GM19023 (cell line): ENCODE data around the gene DVL1.

ENCODE experiments used
- ATAC-seq: cut with Tn5 transposase; IDR thresholded peaks from one replicate; pipeline ENCODE4 v1.9.1; 2021; ENCODE audit warnings: mild to moderate bottlenecking, moderate library complexity; ENCODE audit not compliant: unreplicated experiment

DVL1 gene

DNA sequence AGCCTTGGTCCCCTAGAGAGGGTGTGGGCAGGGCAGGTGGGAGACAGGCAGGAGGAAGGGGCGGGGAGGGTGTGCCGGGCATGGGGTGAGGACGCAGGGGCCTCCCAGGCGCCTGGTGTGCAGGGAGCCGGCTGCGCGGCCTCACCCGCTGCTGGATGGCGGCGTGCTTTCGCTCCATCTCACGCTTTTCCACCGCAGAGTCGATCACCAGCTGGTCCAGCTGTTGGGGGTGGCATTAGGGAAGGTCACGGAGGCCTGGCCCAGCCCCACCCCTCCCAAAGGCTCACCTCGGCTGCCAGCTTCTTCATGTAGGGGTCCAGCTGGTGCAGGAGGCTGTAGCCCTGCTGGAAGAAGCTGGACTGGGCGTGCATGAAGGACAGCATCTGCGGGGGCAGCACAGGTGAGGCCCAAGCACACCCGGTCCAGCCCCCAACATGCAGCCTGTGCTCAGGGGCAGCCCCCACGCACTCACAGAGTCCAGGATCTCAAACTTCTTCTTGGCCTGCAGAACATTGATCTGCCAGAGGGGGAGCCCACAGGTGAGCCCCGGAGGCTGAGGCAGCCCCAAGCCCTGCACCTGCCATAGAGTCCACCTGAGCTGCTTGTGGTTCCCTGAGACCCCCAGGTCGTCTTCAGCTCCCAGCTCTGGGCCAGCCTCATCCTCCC lies 49.4 kb downstream of the DVL1 start:
- no peak for ATAC-seq

- ATAC-seq = no peak
These were observed 50.1 kb downstream of the DVL1 start for GRCh38 chr1:1298861-1299685.

DNA sequence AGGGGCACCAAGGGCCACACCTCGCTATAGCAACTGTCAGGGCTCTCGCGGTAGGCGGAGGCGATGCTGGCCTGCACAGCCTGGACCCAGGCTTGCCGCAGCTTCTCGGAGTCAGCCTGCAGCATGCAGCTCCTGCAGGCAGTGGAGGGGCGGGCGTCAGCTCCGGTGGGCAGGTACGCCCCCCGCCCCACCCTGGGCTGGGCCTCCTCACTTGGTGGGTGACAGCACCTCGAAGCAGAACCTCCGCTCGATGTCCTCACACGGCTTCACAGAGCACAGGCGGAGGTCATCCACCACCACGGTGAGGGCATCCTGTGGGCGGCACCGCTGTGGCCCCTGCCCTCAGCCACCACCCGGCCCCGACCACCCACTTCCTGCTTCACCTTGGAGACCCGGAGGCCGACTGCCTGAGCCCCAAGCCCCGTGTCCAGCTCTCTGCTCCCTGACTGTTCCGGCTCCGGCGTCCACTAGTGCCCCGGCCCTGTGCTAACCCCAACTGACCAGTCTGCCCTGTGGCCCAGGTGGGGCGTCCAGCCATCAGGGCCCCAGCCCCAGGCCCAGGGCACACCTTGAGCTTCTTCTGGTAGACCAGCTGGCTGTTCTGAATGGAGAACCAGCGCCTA lies 51.3 kb downstream of the DVL1 start:
- no peak for ATAC-seq

GRCh38 chr1:1296070-1297061 lies 52.9 kb downstream of the DVL1 start:
- ATAC-seq = no peak

DNA sequence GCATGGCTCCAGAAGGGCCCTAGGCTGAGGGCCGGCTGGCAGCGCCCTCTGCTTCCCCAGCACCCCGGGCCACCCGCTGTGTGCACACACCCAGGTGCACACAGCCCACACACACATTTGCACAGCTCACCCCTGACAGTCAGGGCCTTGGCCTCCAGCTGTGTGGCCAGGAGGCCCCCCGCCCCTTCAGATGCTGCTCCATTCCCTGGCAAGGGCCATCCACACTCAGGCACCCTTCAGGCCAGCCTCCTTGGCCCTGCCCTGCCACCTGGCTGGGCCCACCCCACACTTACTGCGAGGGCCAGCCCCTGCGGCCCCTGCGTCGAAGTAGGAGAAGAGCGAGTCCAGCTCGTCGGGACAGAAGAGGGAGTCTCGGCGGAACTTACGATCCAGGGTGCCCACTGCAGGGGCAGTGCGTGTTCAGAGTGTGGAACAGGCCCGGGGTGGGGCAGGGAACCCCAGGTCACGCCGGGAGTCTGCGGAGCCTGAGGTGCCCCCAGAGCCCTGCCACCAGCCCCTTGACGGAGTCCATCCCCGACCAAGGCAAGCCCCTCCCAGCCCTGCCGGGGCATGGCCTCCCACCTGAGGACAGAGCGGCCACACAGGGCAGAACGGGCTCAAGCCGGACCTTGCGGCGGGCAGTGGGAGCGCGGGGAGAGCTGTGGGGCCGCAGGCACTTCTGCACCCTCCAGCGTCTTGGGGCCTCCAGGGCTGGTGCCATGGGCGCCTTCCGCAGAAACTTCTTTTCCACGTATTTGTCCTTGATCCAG lies 53.9 kb downstream of the DVL1 start:
- no peak for ATAC-seq

DNA sequence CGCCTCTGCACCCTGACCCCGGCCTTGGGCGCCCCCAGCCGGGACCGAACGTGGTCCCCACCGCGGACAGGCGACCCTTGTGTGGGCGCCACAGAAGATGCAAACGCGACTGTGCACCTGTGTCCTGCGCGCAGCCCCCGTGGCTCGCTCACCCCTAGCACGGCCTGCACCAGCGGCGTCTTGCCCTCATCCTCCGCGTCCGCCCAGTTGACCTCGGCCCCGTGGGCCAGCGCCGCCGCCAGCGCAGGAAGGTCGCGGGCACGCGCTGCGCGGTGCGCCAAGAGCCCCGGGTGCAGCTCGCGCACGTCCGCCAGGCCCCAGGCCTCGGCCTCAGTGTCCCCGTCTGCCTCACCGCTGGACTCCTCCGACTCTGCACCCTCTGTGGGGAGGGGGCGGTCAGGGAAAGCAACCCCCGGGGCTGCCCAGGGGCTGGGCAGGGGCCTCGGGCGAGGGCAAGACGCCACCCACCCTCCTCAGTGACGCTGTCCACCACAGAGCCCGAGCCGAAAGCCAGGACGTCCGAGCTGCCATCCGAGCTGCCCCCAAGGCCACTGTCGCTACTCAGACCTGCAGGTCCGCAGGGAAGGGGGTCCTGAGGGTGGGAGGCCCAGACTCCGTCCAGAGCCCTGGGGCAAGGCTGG lies 54.8 kb downstream of the DVL1 start:
- ATAC-seq = no peak

DNA sequence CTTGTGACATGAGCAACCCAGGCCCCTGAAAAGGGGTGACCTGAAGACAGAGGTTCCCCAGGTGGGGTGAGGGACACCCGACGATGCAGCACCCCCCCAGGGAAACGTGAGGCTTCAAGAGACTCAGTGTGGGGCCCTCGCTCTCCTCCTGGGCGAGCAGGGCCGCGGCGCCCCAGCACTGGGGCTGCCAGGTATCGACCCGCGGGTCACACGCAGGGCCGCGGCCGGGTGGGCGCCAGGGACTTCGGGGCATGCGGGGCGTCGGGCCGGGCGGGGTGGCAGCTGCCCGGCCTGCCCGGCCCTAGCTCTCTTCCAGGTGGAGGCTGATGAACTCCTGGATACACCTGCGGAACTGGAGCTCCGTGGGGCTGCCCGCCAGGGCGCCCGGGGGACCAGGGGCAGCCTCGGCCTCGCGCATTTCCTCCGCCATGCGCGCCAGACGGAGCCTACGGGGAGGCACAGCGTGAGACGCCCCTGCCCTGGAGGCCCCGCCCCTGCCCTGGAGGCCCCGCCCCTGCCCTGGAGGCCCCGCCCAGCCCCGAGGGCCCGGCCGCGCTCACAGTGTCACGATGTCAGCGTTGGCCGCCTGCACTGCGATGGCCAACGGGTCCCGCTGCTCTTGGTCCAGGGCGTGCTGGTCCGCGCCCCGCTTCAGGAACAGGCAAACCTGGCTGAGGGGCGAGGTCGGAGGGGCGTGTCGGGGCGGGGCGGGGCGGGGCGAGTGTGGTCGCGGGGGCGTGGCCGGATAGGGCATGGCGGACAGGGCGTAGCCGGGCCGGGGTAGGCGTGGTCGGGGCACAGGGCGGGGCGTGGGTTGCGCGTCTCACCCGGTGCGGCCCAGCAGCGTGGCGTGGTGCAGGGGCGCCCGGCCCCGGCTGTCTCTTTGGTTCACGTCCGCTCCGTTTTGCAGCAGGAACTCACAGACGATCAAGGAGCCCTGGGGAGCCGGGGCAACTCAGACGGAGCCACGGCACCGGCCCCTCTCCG lies 55.7 kb downstream of the DVL1 start:
- no peak for ATAC-seq

DNA sequence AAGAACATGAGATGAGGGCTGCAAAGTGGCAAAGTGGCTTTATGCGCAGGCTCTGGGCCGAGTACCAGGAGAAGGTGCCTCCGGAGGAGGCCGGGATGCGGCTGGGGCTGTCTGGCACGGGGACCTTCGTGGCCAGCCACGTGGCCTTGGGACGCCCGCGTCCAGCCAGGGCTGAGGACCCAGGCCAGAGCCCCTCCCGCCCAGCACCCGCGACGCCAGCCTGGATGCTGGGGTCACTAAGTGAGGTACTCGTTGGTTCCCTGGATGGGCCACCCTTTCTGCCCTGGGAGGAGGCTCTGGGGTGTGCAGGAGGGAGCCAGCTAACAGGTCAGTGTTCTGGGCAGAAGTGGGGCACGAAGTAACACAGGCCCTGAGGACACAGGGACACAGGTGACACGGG lies 56.4 kb downstream of the DVL1 start:
- no peak for ATAC-seq

DNA sequence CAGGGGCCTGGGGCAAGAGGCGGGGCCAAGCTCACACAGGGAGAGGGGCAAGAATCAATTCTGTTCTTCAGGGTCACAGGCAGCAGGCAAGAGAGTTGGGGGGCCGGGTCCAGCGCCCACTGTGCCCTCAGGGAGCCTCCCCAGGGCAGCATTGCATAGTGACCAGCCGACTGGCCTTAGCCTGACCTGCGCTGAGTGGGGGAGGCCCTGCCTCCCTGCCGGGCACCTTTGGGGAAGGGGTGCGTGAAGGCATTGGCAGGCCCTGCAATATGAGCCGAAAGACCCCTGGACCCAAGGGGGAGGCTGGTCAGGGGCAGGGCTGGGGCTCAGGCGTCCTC lies 56.8 kb downstream of the DVL1 start:
- no peak for ATAC-seq

DNA sequence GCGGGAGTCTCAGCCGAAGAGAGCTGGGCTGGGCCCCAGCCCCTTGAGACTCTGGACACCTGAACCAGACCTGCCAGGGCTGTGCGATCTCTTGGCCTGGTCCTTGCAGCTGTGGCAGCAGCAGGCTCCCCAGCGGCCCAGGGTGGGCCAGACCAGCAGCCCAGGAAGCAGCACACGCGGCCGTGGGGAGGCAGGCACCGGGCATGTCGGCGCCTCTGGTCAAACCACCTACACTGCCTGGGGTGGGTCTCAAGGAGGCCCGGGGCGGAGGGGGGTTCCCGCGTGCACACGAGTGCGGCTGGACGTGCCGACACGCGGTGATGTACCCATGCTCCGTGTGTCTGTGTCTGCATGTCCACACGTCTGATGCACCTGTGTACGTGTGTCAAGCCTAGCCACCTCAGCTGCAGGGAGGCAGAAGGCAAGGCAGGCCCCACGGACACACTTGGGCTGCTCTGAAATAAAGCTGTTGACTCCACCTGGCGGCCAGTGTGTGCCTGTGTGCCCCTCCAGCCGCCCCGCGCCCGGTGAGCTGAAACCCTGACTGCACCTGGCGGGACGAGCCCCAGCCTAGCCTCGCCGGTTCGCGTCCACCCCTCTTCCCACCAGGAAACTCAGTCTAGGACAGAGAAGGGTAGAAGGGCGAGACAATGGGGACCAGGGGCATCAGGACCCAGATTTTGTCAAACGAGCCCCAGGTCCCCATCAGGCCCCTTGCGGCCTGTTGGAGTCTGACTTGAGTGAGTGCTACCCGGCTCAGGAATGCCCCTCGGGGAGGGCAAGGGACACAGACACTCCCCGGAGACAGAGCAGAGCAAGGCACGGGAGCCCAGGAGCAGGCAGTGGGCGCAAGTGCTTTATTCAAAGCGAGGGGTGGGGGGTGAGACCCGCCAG lies 57.4 kb downstream of the DVL1 start:
- ATAC-seq = no peak

- no peak for ATAC-seq
These were observed 58.1 kb downstream of the DVL1 start for GRCh38 chr1:1291023-1291528.

DNA sequence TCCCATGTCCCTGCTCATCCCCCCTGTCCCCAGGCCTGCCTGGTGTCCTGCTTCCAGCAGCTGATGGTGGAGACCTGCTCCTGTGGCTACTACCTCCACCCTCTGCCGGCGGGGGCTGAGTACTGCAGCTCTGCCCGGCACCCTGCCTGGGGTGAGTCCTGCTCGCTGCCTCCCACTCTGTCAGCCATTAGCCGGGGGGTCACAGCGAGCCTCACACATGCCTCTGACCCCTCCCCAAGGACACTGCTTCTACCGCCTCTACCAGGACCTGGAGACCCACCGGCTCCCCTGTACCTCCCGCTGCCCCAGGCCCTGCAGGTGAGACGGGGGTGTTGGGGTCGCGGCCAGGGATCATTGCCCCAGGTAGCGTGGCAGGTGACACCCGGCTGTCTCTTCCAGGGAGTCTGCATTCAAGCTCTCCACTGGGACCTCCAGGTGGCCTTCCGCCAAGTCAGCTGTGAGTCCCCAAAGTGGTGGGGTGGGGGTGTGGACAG lies 58.9 kb downstream of the DVL1 start:
- no peak for ATAC-seq

- ATAC-seq = no peak
These were observed 61.7 kb downstream of the DVL1 start for GRCh38 chr1:1287288-1288110.

- no peak for ATAC-seq
These were observed 62.6 kb downstream of the DVL1 start for GRCh38 chr1:1286313-1287261.

DNA sequence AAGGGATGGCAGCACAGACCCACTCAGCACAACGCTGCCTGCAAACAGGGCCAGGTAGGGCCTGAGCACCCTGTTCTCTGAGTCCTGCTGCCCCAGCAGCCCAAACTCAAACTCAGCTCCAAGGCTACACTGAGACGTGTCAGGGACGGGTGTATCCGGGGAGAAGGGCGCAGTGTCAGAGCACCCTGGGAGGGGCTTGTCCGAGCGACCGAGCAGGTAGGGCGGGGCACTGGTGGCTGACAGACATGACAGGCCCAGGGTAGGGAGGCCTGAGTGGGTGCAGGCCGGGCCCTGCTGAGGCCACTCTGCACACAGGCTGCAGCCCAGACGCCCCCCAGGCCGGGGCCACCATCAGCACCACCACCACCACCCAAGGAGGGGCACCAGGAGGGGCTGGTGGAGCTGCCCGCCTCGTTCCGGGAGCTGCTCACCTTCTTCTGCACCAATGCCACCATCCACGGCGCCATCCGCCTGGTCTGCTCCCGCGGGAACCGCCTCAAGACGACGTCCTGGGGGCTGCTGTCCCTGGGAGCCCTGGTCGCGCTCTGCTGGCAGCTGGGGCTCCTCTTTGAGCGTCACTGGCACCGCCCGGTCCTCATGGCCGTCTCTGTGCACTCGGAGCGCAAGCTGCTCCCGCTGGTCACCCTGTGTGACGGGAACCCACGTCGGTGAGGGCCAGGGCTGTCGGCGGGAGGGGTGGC lies 63.5 kb downstream of the DVL1 start:
- ATAC-seq = no peak
